Vagina (tissue), 2 donors: ENCODE results near the gene ADH7.
"Not testable (repeated sequence)": the region's sequence is repeated elsewhere in the genome, so short reads cannot be mapped to it uniquely, and the experiment has no call there.

ENCODE experiments used
- POLR2A ChIP-seq, 2 donors: fragments of 450-650 bp; IDR thresholded peaks; one replicate each; pipeline ENCODE4 v1.6.1; 2017; ENCODE audit warnings: antibody characterized with exemption in 2 of 2, mild to moderate bottlenecking in 2 of 2, moderate library complexity in 2 of 2
- TF ChIP-seq, protein P1 (sequence below), 3 experiments: fragments of 450-650 bp in 2 of 3; fragments of 200-600 bp in 1 of 3; sonication (generic) in 1 of 3; IDR thresholded peaks; one replicate each; pipeline ENCODE4 v1.5.1; 2017 to 2019; ENCODE audit warnings: antibody characterized with exemption in 3 of 3, mild to moderate bottlenecking in 2 of 3, moderate library complexity in 2 of 3

DNA sequence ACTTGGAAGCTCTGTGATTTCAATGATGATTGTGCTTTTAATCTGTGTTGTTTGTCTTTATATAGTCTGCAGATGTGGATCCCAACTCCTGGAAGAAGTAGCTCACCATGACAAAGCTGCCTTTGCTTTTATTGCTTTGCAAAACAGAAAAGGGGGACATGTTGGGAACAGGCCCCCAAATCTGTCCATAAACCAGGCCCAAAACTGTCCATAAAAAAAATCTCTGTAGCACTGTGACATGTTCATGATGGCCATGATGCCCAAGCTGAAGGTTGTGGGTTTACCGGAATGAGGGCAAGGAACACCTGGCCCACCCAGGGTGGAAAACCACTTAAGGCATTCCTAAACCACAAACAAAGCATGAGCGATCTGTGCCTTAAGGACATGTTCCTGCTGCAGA is 62.7 kb downstream of the ADH7 start:
- TF ChIP-seq, protein P1, sequence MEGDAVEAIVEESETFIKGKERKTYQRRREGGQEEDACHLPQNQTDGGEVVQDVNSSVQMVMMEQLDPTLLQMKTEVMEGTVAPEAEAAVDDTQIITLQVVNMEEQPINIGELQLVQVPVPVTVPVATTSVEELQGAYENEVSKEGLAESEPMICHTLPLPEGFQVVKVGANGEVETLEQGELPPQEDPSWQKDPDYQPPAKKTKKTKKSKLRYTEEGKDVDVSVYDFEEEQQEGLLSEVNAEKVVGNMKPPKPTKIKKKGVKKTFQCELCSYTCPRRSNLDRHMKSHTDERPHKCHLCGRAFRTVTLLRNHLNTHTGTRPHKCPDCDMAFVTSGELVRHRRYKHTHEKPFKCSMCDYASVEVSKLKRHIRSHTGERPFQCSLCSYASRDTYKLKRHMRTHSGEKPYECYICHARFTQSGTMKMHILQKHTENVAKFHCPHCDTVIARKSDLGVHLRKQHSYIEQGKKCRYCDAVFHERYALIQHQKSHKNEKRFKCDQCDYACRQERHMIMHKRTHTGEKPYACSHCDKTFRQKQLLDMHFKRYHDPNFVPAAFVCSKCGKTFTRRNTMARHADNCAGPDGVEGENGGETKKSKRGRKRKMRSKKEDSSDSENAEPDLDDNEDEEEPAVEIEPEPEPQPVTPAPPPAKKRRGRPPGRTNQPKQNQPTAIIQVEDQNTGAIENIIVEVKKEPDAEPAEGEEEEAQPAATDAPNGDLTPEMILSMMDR (IDR thresholded peaks at IDR 0.05), result not testable (repeated sequence)
- not testable (repeated sequence) for TF ChIP-seq POLR2A (IDR thresholded peaks at IDR 0.05)
